Measurements from ENCODE around the gene RALGDS.

DNA sequence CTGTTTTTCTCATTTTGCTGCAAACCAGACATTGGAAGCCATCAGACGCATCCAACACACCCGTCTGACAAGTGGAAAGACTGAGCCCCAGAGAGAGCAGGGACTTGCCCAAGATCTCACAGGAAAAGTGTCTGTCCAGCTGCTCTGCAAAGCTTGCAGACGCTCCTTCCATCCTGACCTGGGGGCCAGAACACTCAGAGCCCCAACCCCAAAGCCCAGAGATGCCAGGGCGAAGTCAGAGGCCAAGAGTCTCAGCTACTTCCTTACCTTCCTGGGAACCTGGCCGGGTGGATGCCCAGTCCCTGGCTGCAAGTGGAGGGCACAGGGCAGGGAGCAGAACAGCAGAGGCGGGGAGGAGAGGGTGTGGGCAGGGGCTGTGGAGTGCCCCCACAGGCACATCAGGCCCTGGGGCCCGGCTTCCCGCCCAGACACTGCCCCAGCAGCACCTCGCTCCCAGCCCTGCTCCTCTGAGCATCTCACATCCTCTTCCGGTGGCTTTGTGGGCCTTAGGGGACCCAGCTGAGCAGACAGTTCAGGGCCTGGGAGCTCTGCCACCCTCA lies 9.7 kb upstream of the RALGDS start:
- TF ChIP-seq CTCF (IDR thresholded peaks at IDR 0.05) (no peak), POLR2A (IDR thresholded peaks at IDR 0.05) (no peak)
